ENCODE data around the gene TRAPPC10.
"Not testable (repeated sequence)": the region's sequence is repeated elsewhere in the genome, so short reads cannot be mapped to it uniquely, and the experiment has no call there.

TRAPPC10 gene

GRCh38 chr21:44089001-44089911, 77.1 kb downstream of the TRAPPC10 start:
- Histone ChIP-seq H4K20me1 (peaks cover 51% of the 10 kb centered on the region), H3K4me2 (peak overlapping the region; percentile 74), H3K4me1 (peaks cover 46% of the 10 kb centered on the region), H3K9me3 (no peaks in the 10 kb centered on the region), H3K4me3 (no peak overlapping the region), H3K27me3 (no peaks in the 10 kb centered on the region), H3K36me3 (peaks cover 90% of the 10 kb centered on the region), H3K27ac (peak overlapping the region; percentile 47), H3K9ac (no peak overlapping the region)
- TF ChIP-seq Cebpa-rat (IDR thresholded peaks at IDR 0.05): no peak

- Histone ChIP-seq H3K4me1 (peaks cover 45% of the 10 kb centered on the region), H3K36me3 (peaks cover 88% of the 10 kb centered on the region), H4K20me1 (peaks cover 42% of the 10 kb centered on the region), H3K27ac (peak overlapping the region; percentile 47), H3K9me3 (no peaks in the 10 kb centered on the region), H3K4me2 (peak overlapping the region; percentile 74), H3K9ac (no peak overlapping the region), H3K4me3 (peak overlapping the region; percentile 16; the same call in 1 of the 2 replicates), H3K27me3 (no peaks in the 10 kb centered on the region)
- no peak for TF ChIP-seq Cebpa-rat (IDR thresholded peaks at IDR 0.05)
These were observed 78.2 kb downstream of the TRAPPC10 start for GRCh38 chr21:44090325-44090724.

GRCh38 chr21:44092211-44092610, 80.1 kb downstream of the TRAPPC10 start:
- H3K27me3 ChIP-seq: no peaks in the 10 kb centered on the region
- H3K4me3 ChIP-seq: no peak overlapping the region
- no peak overlapping the region for H3K9ac ChIP-seq
- peaks cover 72% of the 10 kb centered on the region for H3K36me3 ChIP-seq
- peaks cover 24% of the 10 kb centered on the region for H4K20me1 ChIP-seq
- H3K27ac ChIP-seq: no peak overlapping the region
- no peaks in the 10 kb centered on the region for H3K9me3 ChIP-seq
- no peak for TF ChIP-seq Cebpa-rat (IDR thresholded peaks at IDR 0.05)
- no peak overlapping the region for H3K4me2 ChIP-seq
- peaks cover 38% of the 10 kb centered on the region for H3K4me1 ChIP-seq

- H3K36me3 ChIP-seq: peaks cover 61% of the 10 kb centered on the region
- no peak overlapping the region for H3K4me2 ChIP-seq
- H3K4me3 ChIP-seq: no peak overlapping the region
- peaks cover 23% of the 10 kb centered on the region for H3K4me1 ChIP-seq
- H4K20me1 ChIP-seq: peaks cover 8% of the 10 kb centered on the region
- H3K9me3 ChIP-seq: no peaks in the 10 kb centered on the region
- no peaks in the 10 kb centered on the region for H3K27me3 ChIP-seq
- no peak for TF ChIP-seq Cebpa-rat (IDR thresholded peaks at IDR 0.05)
- H3K9ac ChIP-seq: no peak overlapping the region
- no peak overlapping the region for H3K27ac ChIP-seq
These were observed 81.7 kb downstream of the TRAPPC10 start for GRCh38 chr21:44093761-44094160.

- Histone ChIP-seq H4K20me1 (no peaks in the 10 kb centered on the region), H3K27ac (no peak overlapping the region), H3K27me3 (no peaks in the 10 kb centered on the region), H3K4me2 (no peak overlapping the region), H3K9me3 (no peaks in the 10 kb centered on the region), H3K36me3 (peaks cover 50% of the 10 kb centered on the region), H3K4me3 (no peak overlapping the region), H3K9ac (no peak overlapping the region), H3K4me1 (peaks cover 12% of the 10 kb centered on the region)
- no peak for TF ChIP-seq Cebpa-rat (IDR thresholded peaks at IDR 0.05)
These were observed 82.7 kb downstream of the TRAPPC10 start for GRCh38 chr21:44094832-44095231.

- not testable (repeated sequence) for H3K4me3 ChIP-seq, H3K9ac ChIP-seq, H4K20me1 ChIP-seq, H3K4me1 ChIP-seq, H3K4me2 ChIP-seq, H3K27me3 ChIP-seq, H3K27ac ChIP-seq, H3K9me3 ChIP-seq
- peaks cover 18% of the 10 kb centered on the region for H3K36me3 ChIP-seq
These were observed 86.4 kb downstream of the TRAPPC10 start for GRCh38 chr21:44098507-44098906.

GRCh38 chr21:44098964-44099363, 86.9 kb downstream of the TRAPPC10 start:
- peaks cover 13% of the 10 kb centered on the region for H3K36me3 ChIP-seq
- not testable (repeated sequence) for H3K4me2 ChIP-seq, H3K4me3 ChIP-seq, H4K20me1 ChIP-seq, H3K9me3 ChIP-seq, H3K27me3 ChIP-seq, H3K4me1 ChIP-seq, H3K9ac ChIP-seq, H3K27ac ChIP-seq

- not testable (repeated sequence) for H3K27ac ChIP-seq, H3K27me3 ChIP-seq, H3K4me1 ChIP-seq, H3K9me3 ChIP-seq, H4K20me1 ChIP-seq, H3K36me3 ChIP-seq, H3K4me2 ChIP-seq, H3K9ac ChIP-seq
- peak within 1 kb of the TSS; percentile 53; the same call in 1 of the 2 replicates for H3K4me3 ChIP-seq
These were observed 95.0 kb downstream of the TRAPPC10 start, which contains the start of gene PWP2 for GRCh38 chr21:44107026-44107501. Gene PWP2 (plus strand): TSS chr21:44107399. CDS start chr21:44107417, 18 bp downstream.

- H3K4me3 ChIP-seq: peak overlapping the region; percentile 53; the same call in 1 of the 2 replicates
- not testable (repeated sequence) for H3K27ac ChIP-seq
These were observed 95.5 kb downstream of the TRAPPC10 start for GRCh38 chr21:44107589-44107988.

GRCh38 chr21:44113702-44114371, 101.7 kb downstream of the TRAPPC10 start:
- H3K9me3 ChIP-seq, H3K4me2 ChIP-seq, H3K27ac ChIP-seq, H3K36me3 ChIP-seq, H3K4me1 ChIP-seq, H3K9ac ChIP-seq, H3K27me3 ChIP-seq, H4K20me1 ChIP-seq, H3K4me3 ChIP-seq: not testable (repeated sequence)

More at GRCh38 chr21:44107589-44107988, 95.5 kb downstream of the TRAPPC10 start:
- H3K36me3 ChIP-seq, H3K9me3 ChIP-seq, H3K9ac ChIP-seq, H4K20me1 ChIP-seq, H3K27me3 ChIP-seq, H3K4me2 ChIP-seq, H3K4me1 ChIP-seq: not testable (repeated sequence)

GRCh38 chr21:44122131-44122530, 110.0 kb downstream of the TRAPPC10 start:
- H3K36me3 ChIP-seq, H3K9me3 ChIP-seq, H3K9ac ChIP-seq, H3K4me2 ChIP-seq, H3K4me1 ChIP-seq, H3K27ac ChIP-seq, H3K27me3 ChIP-seq, H3K4me3 ChIP-seq, H4K20me1 ChIP-seq: not testable (repeated sequence)

- not testable (repeated sequence) for H3K4me3 ChIP-seq, H3K27ac ChIP-seq, H3K4me1 ChIP-seq, H3K4me2 ChIP-seq, H3K36me3 ChIP-seq, H3K9ac ChIP-seq, H4K20me1 ChIP-seq, H3K9me3 ChIP-seq, H3K27me3 ChIP-seq
These were observed 115.7 kb downstream of the TRAPPC10 start for GRCh38 chr21:44127827-44128226.

GRCh38 chr21:44133715-44134057, 121.6 kb downstream of the TRAPPC10 start:
- H3K9ac ChIP-seq, H3K4me3 ChIP-seq: not testable (repeated sequence)

GRCh38 chr21:44134732-44135131, 122.6 kb downstream of the TRAPPC10 start:
- not testable (repeated sequence) for H3K9ac ChIP-seq, H3K36me3 ChIP-seq, H3K27me3 ChIP-seq, H3K4me3 ChIP-seq, H3K9me3 ChIP-seq, H3K4me2 ChIP-seq, H3K4me1 ChIP-seq, H4K20me1 ChIP-seq, H3K27ac ChIP-seq

More at GRCh38 chr21:44133715-44134057, 121.6 kb downstream of the TRAPPC10 start:
- H4K20me1 ChIP-seq, H3K36me3 ChIP-seq, H3K9me3 ChIP-seq, H3K4me2 ChIP-seq, H3K27me3 ChIP-seq, H3K27ac ChIP-seq, H3K4me1 ChIP-seq: not testable (repeated sequence)
